ENCODE data around the gene UNC93B1. TPM values are rescaled to one million over a fixed set of nuclear protein-coding genes. Genes with fewer than 3 reads are reported as not detected.
"Not testable (repeated sequence)": the region's sequence is repeated elsewhere in the genome, so short reads cannot be mapped to it uniquely, and the experiment has no call there.

The UNC93B1 gene
- total RNA-seq, 4 donors from 2014 or later: 43.5 to 75.9 (median 44.2) TPM

GRCh38 chr11:67993821-67994220 lies 10.1 kb downstream of the UNC93B1 start:
- TF ChIP-seq, protein P1, sequence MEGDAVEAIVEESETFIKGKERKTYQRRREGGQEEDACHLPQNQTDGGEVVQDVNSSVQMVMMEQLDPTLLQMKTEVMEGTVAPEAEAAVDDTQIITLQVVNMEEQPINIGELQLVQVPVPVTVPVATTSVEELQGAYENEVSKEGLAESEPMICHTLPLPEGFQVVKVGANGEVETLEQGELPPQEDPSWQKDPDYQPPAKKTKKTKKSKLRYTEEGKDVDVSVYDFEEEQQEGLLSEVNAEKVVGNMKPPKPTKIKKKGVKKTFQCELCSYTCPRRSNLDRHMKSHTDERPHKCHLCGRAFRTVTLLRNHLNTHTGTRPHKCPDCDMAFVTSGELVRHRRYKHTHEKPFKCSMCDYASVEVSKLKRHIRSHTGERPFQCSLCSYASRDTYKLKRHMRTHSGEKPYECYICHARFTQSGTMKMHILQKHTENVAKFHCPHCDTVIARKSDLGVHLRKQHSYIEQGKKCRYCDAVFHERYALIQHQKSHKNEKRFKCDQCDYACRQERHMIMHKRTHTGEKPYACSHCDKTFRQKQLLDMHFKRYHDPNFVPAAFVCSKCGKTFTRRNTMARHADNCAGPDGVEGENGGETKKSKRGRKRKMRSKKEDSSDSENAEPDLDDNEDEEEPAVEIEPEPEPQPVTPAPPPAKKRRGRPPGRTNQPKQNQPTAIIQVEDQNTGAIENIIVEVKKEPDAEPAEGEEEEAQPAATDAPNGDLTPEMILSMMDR (IDR thresholded peaks at IDR 0.05): peak; percentile 39 to 64 (median 44)
- not testable (repeated sequence) for DNase-seq (ENCODE audit: low spot score in 2 of 2); H3K4me3 ChIP-seq; H3K9me3 ChIP-seq; H3K27ac ChIP-seq
- Histone ChIP-seq H3K4me1 (peaks cover 0 to 18% (median 8%) of the 10 kb centered on the region in 4 donors), H3K36me3 (peaks cover 0 to 28% (median 0%) of the 10 kb centered on the region in 3 donors), H3K27me3 (peaks cover 0 to 12% of the 10 kb centered on the region in 2 donors)
- WGBS, 2 donors: 43 to 76% methylated on average over 4 to 9 of the region's 12 CpGs

DNA sequence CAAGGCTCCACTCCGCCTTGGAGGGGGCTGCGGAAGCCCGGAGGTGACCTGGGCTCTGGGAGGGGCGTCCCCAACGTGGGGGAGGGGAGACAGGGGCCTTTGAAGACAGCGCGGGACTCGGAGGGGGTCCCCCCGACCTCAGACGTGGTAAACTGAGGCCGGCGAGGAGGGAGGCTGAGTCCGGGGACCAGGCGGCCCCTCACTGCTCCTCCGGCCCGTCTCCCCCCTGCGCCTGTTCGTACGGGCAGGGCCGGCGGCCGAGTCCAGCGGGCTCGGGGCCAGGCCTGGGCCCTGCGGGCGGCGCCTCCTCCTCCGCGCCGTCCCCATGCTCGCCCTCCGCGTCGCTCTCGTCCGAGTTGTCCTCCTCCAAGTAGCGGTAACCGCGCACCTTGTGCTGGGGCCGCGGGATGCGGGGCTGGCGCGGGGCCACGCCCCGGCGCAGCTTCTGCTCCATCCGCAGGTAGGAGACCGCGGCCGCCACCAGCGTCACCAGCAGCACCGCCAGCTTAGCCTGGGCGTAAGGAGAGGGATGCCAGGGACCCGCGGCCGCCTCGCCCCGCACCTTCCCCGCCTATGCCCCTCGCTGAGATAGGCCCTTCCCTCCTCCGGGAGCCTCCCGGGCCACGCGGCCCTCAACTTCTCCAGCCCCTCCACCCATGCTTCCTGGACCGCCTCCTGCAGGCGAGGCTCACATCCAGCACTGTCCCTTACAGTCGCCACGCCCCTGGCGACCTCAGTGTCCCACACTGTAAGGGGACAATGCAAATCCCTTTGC lies 12.4 kb downstream of the UNC93B1 start:
- H3K4me3 ChIP-seq: peak overlapping the region in 1 of 4 donors; percentile 19
- 12 to 27% methylated on average over 32 to 67 of the region's 70 CpGs for WGBS, 2 donors
- H3K36me3 ChIP-seq: peaks cover 0 to 23% (median 0%) of the 10 kb centered on the region in 3 donors
- not testable (repeated sequence) for DNase-seq (ENCODE audit: low spot score in 2 of 2); H3K9me3 ChIP-seq; H3K27ac ChIP-seq
- H3K4me1 ChIP-seq: peaks cover 0 to 11% (median 5%) of the 10 kb centered on the region in 4 donors
- peaks cover 0 to 12% of the 10 kb centered on the region in 2 donors for H3K27me3 ChIP-seq

DNA sequence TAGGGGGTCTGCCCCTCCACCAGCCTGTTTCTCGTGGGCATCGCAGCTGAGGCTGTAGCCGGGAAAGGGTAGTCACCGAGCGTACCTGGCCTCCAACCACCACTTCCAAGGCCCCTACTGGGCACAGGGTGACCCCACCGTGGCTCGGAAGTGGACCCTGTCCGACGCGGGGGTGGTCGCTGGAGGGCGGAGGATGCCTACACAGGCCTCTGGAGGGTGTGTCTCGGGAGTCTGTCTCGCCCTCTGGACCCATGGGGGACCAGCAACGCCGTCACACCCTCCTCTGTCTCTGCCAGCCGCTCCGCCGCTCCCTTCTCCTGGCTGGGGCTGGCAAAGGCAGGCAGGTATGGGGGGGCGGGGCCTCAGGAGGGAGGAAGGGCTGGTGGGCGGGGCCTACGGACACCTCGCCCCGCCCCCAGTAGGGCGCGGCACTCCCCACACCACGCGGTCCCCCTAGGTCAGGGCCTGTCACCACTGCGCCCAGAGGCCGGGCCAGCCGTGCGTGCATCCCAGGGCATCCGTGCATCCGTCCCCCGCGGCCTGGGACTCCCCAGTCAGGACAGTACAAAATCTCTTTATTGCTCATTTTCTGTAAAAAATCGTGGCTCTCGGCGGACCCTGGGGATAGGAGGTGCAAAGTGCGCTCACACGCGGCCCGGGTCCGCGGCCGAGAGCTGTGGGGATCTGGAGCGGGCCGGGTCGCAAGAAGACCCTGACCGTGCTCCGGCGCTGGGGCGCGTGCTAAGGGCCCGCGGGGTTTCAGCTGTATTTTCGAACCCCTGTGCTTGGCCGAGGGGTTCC lies 13.2 kb downstream of the UNC93B1 start:
- H3K27ac ChIP-seq; H3K9me3 ChIP-seq; DNase-seq (ENCODE audit: low spot score in 2 of 2): not testable (repeated sequence)
- H3K27me3 ChIP-seq: peaks cover 0 to 16% of the 10 kb centered on the region in 2 donors
- peak overlapping the region in 1 of 4 donors; percentile 19 for H3K4me3 ChIP-seq
- H3K4me1 ChIP-seq: peaks cover 0 to 11% (median 5%) of the 10 kb centered on the region in 4 donors
- WGBS, 2 donors: 7 to 24% methylated on average over 15 to 36 of the region's 58 CpGs
- peaks cover 0 to 16% (median 0%) of the 10 kb centered on the region in 3 donors for H3K36me3 ChIP-seq

DNA sequence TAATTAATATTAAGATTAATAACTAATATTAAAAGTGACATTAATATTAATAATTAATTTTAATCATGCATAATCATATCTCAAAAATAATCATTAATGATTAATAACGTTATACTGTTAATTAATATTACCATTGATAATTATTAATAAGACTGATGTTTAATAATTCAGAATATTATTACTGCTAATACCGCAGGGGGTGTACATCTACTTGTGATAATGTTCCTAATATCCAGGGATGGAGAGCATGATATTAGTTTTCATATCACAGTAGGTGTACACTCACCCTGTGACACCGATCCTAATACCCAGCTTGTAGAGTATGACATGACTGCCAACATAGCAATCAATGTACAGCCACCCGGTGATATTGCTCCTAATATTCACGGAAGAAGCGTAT lies 18.6 kb downstream of the UNC93B1 start:
- not testable (repeated sequence) for H3K27ac ChIP-seq; DNase-seq (ENCODE audit: low spot score in 2 of 2); H3K36me3 ChIP-seq; H3K4me3 ChIP-seq; H3K9me3 ChIP-seq; H3K4me1 ChIP-seq
- peaks cover 0 to 11% of the 10 kb centered on the region in 2 donors for H3K27me3 ChIP-seq
- WGBS, 2 donors: 83 to 86% methylated on average over 6 of the region's 6 CpGs

DNA sequence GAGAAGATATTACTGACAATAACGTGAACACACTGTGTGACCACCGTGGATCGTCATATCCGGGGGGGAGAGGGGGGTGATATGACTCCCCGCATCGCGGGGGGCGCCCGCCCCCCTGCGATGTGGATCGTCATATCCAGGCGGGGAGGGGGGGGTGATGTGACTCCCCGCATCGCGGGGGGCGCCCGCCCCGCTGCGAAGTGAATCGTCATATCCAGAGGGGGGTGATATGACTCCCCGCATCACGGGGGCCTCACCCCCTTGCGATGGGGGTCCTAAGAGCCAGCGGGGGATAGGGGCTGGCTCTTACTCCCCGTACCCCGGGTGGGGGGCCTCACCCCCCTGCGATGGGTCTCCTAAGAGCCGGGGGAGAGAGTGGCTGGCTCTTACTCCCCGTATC lies 19.9 kb downstream of the UNC93B1 start:
- 79 to 81% methylated on average over 7 to 18 of the region's 29 CpGs for WGBS, 2 donors
- TF ChIP-seq EP300 (IDR thresholded peaks at IDR 0.05) (no peak), POLR2A (IDR thresholded peaks at IDR 0.05) (no peak)
- TF ChIP-seq, protein P1 (IDR thresholded peaks at IDR 0.05): no peak

DNA sequence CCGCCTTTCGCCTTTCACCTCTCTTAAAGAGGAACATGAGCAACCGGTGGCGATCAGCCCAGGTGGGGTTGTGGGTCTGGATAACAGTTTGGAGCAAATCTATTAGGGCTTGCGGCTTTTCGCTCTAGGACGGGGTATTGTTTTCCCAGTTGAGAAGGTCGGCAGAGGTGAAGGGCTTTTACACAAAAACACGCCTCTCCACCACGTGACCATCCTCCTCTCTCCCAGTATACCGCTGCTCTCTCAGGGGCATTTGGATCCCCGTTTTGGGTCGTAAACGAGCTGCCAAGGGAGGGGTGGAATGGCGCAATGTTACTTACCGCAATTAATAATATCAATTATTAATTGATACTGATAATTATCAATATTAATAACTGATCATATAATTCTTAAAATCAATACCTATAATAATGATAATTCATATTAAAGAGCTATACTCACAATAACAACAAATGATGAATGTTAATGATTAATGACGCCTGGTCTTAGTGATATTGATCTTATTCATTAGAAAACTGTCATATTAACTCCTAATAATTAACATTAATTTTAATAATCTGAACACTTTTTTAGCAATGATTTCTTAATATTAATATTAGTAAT lies 21.5 kb downstream of the UNC93B1 start:
- H3K9me3 ChIP-seq; H3K27ac ChIP-seq; DNase-seq (ENCODE audit: low spot score in 2 of 2); H3K36me3 ChIP-seq; H3K4me3 ChIP-seq; H3K4me1 ChIP-seq: not testable (repeated sequence)
- WGBS, 2 donors: 61 to 72% methylated on average over 17 of the region's 17 CpGs
- H3K27me3 ChIP-seq: peaks cover 0 to 16% of the 10 kb centered on the region in 2 donors

More for the DNA sequence above, 19.9 kb downstream of the UNC93B1 start:
- no peak for DNase-seq (ENCODE audit: low spot score in 2 of 2)
- no peak overlapping the region for H3K27ac ChIP-seq
- H3K27me3 ChIP-seq: peaks cover 0 to 11% of the 10 kb centered on the region in 2 donors
- no peak overlapping the region for H3K4me3 ChIP-seq
- H3K9me3 ChIP-seq: no peaks in the 10 kb centered on the region
- no peaks in the 10 kb centered on the region for H3K36me3 ChIP-seq
- no peaks in the 10 kb centered on the region for H3K4me1 ChIP-seq

DNA sequence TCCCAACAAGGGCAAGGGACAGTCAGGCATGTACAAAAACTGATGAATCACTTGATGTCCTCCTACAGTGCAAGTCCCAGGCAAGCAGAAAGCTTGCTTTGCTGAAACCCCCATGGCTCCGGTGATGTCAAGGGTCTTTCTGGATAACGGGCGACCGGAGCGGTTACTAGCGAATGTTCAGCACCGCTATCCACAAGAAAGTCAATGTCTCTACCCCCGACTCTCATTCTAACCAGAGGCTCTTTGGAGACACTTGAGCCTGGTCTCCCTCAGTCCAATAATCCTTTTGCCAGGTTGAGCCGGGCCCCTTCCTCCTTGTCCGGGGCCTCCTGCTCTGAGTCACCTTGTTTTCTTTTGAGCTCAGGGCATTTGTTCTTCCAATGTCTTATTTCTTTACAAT lies 22.7 kb downstream of the UNC93B1 start:
- not testable (repeated sequence) for DNase-seq (ENCODE audit: low spot score in 2 of 2); H3K36me3 ChIP-seq; H3K27ac ChIP-seq; H3K4me1 ChIP-seq; H3K4me3 ChIP-seq; H3K9me3 ChIP-seq
- WGBS, 2 donors: 79 to 86% methylated on average over 10 of the region's 10 CpGs
- peaks cover 0 to 15% of the 10 kb centered on the region in 2 donors for H3K27me3 ChIP-seq

DNA sequence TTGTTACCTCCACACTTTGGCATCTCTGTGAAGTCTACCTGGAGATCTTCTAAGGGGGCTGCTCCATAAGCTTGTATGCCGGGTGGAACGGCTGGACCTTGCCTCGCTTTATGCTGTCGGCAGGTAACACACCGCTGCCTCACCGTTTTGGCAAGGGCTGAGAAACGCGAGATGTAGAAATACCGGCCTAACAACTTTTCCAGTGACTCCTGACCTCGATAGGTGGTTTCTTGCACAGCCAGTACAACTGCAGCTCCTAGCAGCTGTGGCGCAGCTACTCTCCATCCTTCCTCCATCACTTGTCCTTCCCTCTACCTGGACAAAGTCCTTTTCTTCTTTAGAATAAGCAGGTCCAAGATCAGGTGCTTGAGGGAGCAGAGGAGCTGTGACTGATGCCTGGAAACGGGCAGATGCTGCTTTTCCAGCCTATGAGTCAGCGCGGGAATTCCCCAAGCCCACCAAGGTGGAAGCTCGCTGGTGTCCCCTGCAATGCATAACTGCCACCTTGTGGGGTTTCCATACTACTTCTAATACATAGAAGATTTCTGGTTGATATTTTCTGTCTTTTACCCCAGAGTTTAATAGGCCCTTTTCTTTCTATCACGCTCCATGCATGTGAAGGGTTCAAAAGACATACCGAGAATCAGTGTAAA lies 25.0 kb downstream of the UNC93B1 start:
- H3K27ac ChIP-seq; H3K36me3 ChIP-seq; H3K4me1 ChIP-seq; H3K9me3 ChIP-seq; H3K4me3 ChIP-seq; DNase-seq (ENCODE audit: low spot score in 2 of 2): not testable (repeated sequence)
- WGBS, 2 donors: 62 to 70% methylated on average over 17 of the region's 17 CpGs
- H3K27me3 ChIP-seq: peaks cover 0 to 11% of the 10 kb centered on the region in 2 donors

DNA sequence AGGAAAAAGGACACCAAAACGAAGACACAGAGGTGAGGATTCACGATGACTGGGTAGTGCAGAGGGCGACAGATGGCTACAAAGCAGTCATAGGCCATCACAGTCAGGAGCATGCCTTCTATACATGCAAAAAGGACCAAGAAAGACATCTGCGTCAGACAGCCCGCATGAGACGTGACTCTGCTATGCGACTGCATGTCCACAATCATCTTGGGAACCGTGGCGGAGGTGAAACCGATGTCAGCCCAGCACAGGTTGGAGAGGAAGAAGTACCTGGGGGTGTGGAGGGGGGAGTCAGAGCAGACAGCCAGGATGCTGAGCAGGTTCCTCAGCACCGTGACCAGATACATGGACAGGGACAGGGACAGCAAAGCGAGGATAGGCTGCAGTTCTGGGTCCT lies 29.2 kb downstream of the UNC93B1 start:
- not testable (repeated sequence) for H3K4me3 ChIP-seq; DNase-seq (ENCODE audit: low spot score in 2 of 2); H3K9me3 ChIP-seq; H3K4me1 ChIP-seq; H3K27me3 ChIP-seq; H3K36me3 ChIP-seq; H3K27ac ChIP-seq
- 82 to 86% methylated on average over 12 of the region's 12 CpGs for WGBS, 2 donors

DNA sequence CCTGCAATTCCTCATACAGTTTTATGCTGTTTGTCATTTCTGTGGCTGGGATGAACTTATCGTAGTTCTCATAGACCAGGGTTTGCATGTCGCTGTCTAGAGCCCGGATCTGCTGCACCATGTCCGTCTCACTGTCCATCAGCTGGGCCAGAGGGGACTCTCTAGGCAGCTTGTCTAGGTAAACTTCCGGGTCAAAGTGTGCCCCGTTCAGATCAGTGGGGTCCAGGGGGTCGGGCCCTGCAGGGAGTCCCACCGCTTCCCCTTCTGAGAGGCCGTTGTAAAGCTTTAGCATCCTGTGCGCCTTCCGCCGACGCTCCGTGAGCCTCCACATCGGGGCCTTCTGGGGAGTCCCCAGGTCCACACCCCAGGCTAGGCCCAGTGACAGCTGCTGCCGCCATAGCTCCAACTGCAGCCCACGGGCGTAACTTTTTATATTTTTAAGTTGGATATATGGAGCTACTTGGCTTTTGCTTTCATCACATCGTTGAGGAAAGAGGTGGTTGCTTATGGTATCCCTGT lies 38.0 kb downstream of the UNC93B1 start:
- 90% methylated on average over 18 to 19 of the region's 19 CpGs for WGBS, 2 donors

More for the DNA sequence above, 38.0 kb downstream of the UNC93B1 start:
- not testable (repeated sequence) for H3K36me3 ChIP-seq; H3K4me1 ChIP-seq; H3K9me3 ChIP-seq; H3K4me3 ChIP-seq; H3K27ac ChIP-seq; H3K27me3 ChIP-seq; DNase-seq (ENCODE audit: low spot score in 2 of 2)
